Right lobe of liver (tissue), 4 donors: ENCODE results near the gene MCM3AP.

Experiments used
- CTCF ChIP-seq, 4 donors: fragments of 200-600 bp in 3 of 4; fragments of 450-650 bp in 1 of 4; IDR thresholded peaks; one replicate each; pipeline versions ENCODE4 v1.5.1 to v1.8.0; 2016 to 2022; ENCODE audit warnings: antibody characterized with exemption in 4 of 4, mild to moderate bottlenecking in 2 of 4
- POLR2A ChIP-seq: fragments of 450-650 bp; IDR thresholded peaks from one replicate; pipeline ENCODE4 v1.6.1; 2017; ENCODE audit warnings: antibody characterized with exemption, mild to moderate bottlenecking
- donor health status: DM: no; HTN: no; CAD: no.
- donor health status: DM: no; HTN: no; CAD: no.
- donor health status: DM: no; HTN: yes; CAD: no.

GRCh38 chr21:46325073-46325912 lies 39.9 kb upstream of the MCM3AP start:
- TF ChIP-seq CTCF (IDR thresholded peaks at IDR 0.05), result peak in 3 of 4 donors; percentile 5 to 20 (median 10)
- no peak for TF ChIP-seq POLR2A
